Endothelial cell of umbilical vein (primary cell): Measurements from ENCODE around the gene NLRP5. TPM values are rescaled to one million over a fixed set of nuclear protein-coding genes. Genes with fewer than 3 reads are reported as not detected.

ENCODE experiments used
- BruUV-seq: library from RNA; stranded (reverse); fragments of 400-500 nt; replicated peaks from 2 replicates; lab custom pipeline; 2021; lab: Mats Ljungman, UMichigan
- CTCF ChIA-PET: fragments of 300-600, 350-600 bp; sonication (Branson Sonifier 250); formaldehyde crosslinking; loops from one replicate; lab custom pipeline; 2021; ENCODE audit warnings: antibody characterized with exemption, inconsistent platforms; lab: Charles Lee
- POLR2A ChIA-PET: fragments of 300-600, 350-600 bp; sonication (Branson Sonifier 250); formaldehyde crosslinking; loops from one replicate; lab custom pipeline; 2021; ENCODE audit warnings: antibody characterized with exemption, inconsistent platforms; lab: Charles Lee
- DNase-seq: peaks from one replicate; pipeline ENCODE4 v3.0.0-alpha.2; 2011; ENCODE audit warnings: low read depth, low spot score
- FAIRE-seq: peaks from 2 replicates; lab custom pipeline; 2011; peaks lifted over from hg19 to GRCh38; lab: Jason Lieb, UNC
- H2AFZ ChIP-seq: 2 replicates; pipeline ENCODE4 v1.6.0; 2012; ENCODE audit warnings: low read depth, low read length, control low read depth, inconsistent platforms
- H3K27ac ChIP-seq: 2 replicates; pipeline ENCODE4 v1.5.1; 2011; ENCODE audit warnings: low read depth, mild to moderate bottlenecking, control low read depth, low read length, moderate library complexity; ENCODE audit not compliant: insufficient read depth
- H3K27me3 ChIP-seq, 2 experiments: 2 replicates each; pipeline versions ENCODE4 v1.6.0 to v1.6.1; 2011; ENCODE audit warnings: low read length in 2 of 2, mixed read lengths in 1 of 2; ENCODE audit not compliant: control insufficient read depth in 2 of 2, insufficient read depth in 2 of 2
- H3K36me3 ChIP-seq, 2 experiments: 2 replicates in 1 of 2; 3 replicates in 1 of 2; pipeline ENCODE4 v1.5.1; 2011; ENCODE audit warnings: low read length in 2 of 2, mild to moderate bottlenecking in 1 of 2, moderate library complexity in 1 of 2; ENCODE audit not compliant: control insufficient read depth in 2 of 2, insufficient read depth in 2 of 2; ENCODE audit errors: extremely low read depth in 1 of 2
- H3K4me1 ChIP-seq: 3 replicates; pipeline ENCODE4 v1.5.1; 2011; ENCODE audit warnings: mild to moderate bottlenecking, low read length; ENCODE audit not compliant: control insufficient read depth, insufficient read depth; ENCODE audit errors: extremely low read depth
- H3K4me2 ChIP-seq: 2 replicates; pipeline ENCODE4 v1.6.1; 2011; ENCODE audit warnings: low read length, control low read depth, mixed read lengths; ENCODE audit not compliant: insufficient read depth
- H3K4me3 ChIP-seq, 3 experiments: fragments of 200-600 bp in 1 of 3; sonication (generic), shearing (Covaris generic) in 1 of 3; replicated peaks in 1 of 3; 2 replicates each; pipeline ENCODE4 v1.5.1; 2011 to 2016; ENCODE audit warnings: control low read depth in 3 of 3, low read length in 3 of 3, mild to moderate bottlenecking in 2 of 3, inconsistent platforms in 1 of 3, low read depth in 1 of 3, moderate library complexity in 1 of 3; ENCODE audit not compliant: insufficient read depth in 1 of 3
- H3K79me2 ChIP-seq: 2 replicates; pipeline ENCODE4 v1.6.0; 2012; ENCODE audit warnings: low read length, inconsistent platforms; ENCODE audit not compliant: control insufficient read depth, insufficient read depth
- H3K9ac ChIP-seq: replicated peaks from 2 replicates; pipeline ENCODE3; 2011; ENCODE audit warnings: low read length, control low read depth; ENCODE audit not compliant: insufficient read depth; ENCODE audit errors: extremely low read depth
- H3K9me1 ChIP-seq: replicated peaks from 3 replicates; pipeline ENCODE4 v1.6.0; 2011; ENCODE audit warnings: mild to moderate bottlenecking, low read length; ENCODE audit not compliant: control insufficient read depth, insufficient read depth; ENCODE audit errors: extremely low read depth
- H3K9me3 ChIP-seq: replicated peaks from 2 replicates; pipeline ENCODE4 v1.5.1; 2012; ENCODE audit warnings: low read length, inconsistent platforms; ENCODE audit not compliant: control insufficient read depth, insufficient read depth
- H4K20me1 ChIP-seq: replicated peaks from 2 replicates; pipeline ENCODE3; 2011; ENCODE audit warnings: mild to moderate bottlenecking, low read length; ENCODE audit not compliant: control insufficient read depth, insufficient read depth; ENCODE audit errors: extremely low read depth
- CTCF ChIP-seq, 2 donors: IDR thresholded peaks; 1 replicate in 1 of 2; 2 replicates in 1 of 2; pipeline ENCODE4 v1.5.1; 2011; ENCODE audit warnings: low read length in 2 of 2, mild to moderate bottlenecking in 2 of 2, moderate library complexity in 2 of 2, control low read depth in 1 of 2, inconsistent platforms in 1 of 2, low read depth in 1 of 2; ENCODE audit not compliant: insufficient read depth in 1 of 2; ENCODE audit errors: extremely low read depth in 1 of 2
- FOS ChIP-seq: IDR thresholded peaks from 2 replicates; pipeline ENCODE4 v1.6.1; 2011; ENCODE audit warnings: mild to moderate bottlenecking, low read length, moderate library complexity, borderline replicate concordance; ENCODE audit not compliant: insufficient read depth
- GATA2 ChIP-seq: IDR thresholded peaks from 2 replicates; pipeline ENCODE4 v1.7.0; 2011; ENCODE audit warnings: low read depth, mild to moderate bottlenecking, moderate library complexity, mixed read lengths, low read length; ENCODE audit not compliant: insufficient read length, insufficient read depth
- JUN ChIP-seq: IDR thresholded peaks from 2 replicates; pipeline ENCODE4 v1.6.1; 2011; ENCODE audit warnings: borderline replicate concordance, low read depth; ENCODE audit not compliant: insufficient read length, insufficient read depth
- MYC ChIP-seq: IDR thresholded peaks from one replicate; pipeline ENCODE4 v1.6.1; 2011; ENCODE audit warnings: mild to moderate bottlenecking, low read depth, low read length
- POLR2A ChIP-seq: IDR thresholded peaks from 2 replicates; pipeline ENCODE4 v1.6.1; 2012; ENCODE audit warnings: low read depth, mild to moderate bottlenecking, control low read depth, low read length
- POLR2AphosphoS5 ChIP-seq: IDR thresholded peaks from 2 replicates; pipeline ENCODE4 v1.6.1; 2012; ENCODE audit warnings: low read depth, mild to moderate bottlenecking, control low read depth, low read length, moderate library complexity; ENCODE audit not compliant: insufficient read depth
- dilution Hi-C: fragments of 300-500 bp; cut with MboI; formaldehyde crosslinking; loops from one replicate; pipeline ENCODE4 v1.15.0; 2019; ENCODE audit warnings: low sequenced_read_pairs; ENCODE audit not compliant: extremely low pct_ligation_motif_present
- intact Hi-C: fragments of 100-400 bp; cut with micrococcal nuclease; formaldehyde crosslinking; loops from one replicate; pipeline ENCODE4 v1.10.0; 2022
- polyA plus RNA-seq, 4 experiments: library from polyadenylated mRNA; depleted of rRNA in 3 of 4; stranded (reverse) in 3 of 4; unstranded in 1 of 4; fragments of >200 nt; gene quantifications; 2 replicates each; pipeline versions ENCODE4 v1.2.1 to v1.2.3, GENCODE V29; 2011 to 2012; ENCODE audit warnings: missing spikeins in 1 of 4
- total RNA-seq: library from RNA; stranded (reverse); gene quantifications from 2 replicates; pipeline ENCODE4 v1.2.3, GENCODE V29; 2021
- TF ChIP-seq, protein P1 (sequence below): IDR thresholded peaks from 2 replicates; pipeline ENCODE4 v1.6.1; 2011; ENCODE audit not compliant: insufficient read depth, insufficient read length

Gene NLRP5
- total and polyA plus RNA-seq, 2 donors (not counting 3 experiments of a cell fraction or from before 2014, with no cell fraction given): not detected

GRCh38 chr19:55973982-55974381, 12.6 kb upstream of the NLRP5 start:
- intact Hi-C loops: no loop called here
- CTCF ChIA-PET: no interaction called here

More at GRCh38 chr19:55973982-55974381, 12.6 kb upstream of the NLRP5 start:
- H4K20me1 ChIP-seq: no peaks in the 10 kb centered on the region
- DNase-seq: no peak
- no peak overlapping the region for H3K9ac ChIP-seq
- H3K9me3 ChIP-seq: peaks cover 7% of the 10 kb centered on the region
- BruUV-seq: no TSS peak
- H3K4me3 ChIP-seq: no peak overlapping the region
- H3K4me2 ChIP-seq: no peak overlapping the region
- H3K9me1 ChIP-seq: no peaks in the 10 kb centered on the region
- TF ChIP-seq MYC (no peak), POLR2A (no peak), CTCF (IDR thresholded peaks at IDR 0.05; ENCODE audit: extremely low read depth in 1 of 2, insufficient read depth in 1 of 2, low read depth in 1 of 2, low read length in 2 of 2) (no peak), JUN (no peak), GATA2 (no peak), POLR2AphosphoS5 (no peak), FOS (no peak)
- TF ChIP-seq, protein P1, sequence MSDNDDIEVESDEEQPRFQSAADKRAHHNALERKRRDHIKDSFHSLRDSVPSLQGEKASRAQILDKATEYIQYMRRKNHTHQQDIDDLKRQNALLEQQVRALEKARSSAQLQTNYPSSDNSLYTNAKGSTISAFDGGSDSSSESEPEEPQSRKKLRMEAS: no peak
- no peak for FAIRE-seq
- H3K4me1 ChIP-seq: no peaks in the 10 kb centered on the region
- dilution Hi-C loops: no loop called here
- H2AFZ ChIP-seq: no peak overlapping the region
- no peaks in the 10 kb centered on the region for H3K36me3 ChIP-seq
- no peaks in the 10 kb centered on the region for H3K79me2 ChIP-seq
- H3K27me3 ChIP-seq: no peaks in the 10 kb centered on the region
- H3K27ac ChIP-seq: no peak overlapping the region
- POLR2A ChIA-PET: no interaction called here
